HG03565 (cell line): ENCODE measurements around the gene ANO9.

Experiments
- ATAC-seq: cut with Tn5 transposase; IDR thresholded peaks from one replicate; pipeline ENCODE4 v1.9.1; 2021; ENCODE audit warnings: mild to moderate bottlenecking, moderate library complexity; ENCODE audit not compliant: unreplicated experiment

The ANO9 gene

GRCh38 chr11:453564-453963, 11.8 kb upstream of the ANO9 start:
- no peak for ATAC-seq

- no peak for ATAC-seq
Measured at GRCh38 chr11:452916-453527, 11.2 kb upstream of the ANO9 start.

- ATAC-seq, result no peak
Measured at GRCh38 chr11:452203-452744, 10.5 kb upstream of the ANO9 start.

- no peak for ATAC-seq
Measured at GRCh38 chr11:451738-452137, 9.9 kb upstream of the ANO9 start.

GRCh38 chr11:450809-451451, 9.1 kb upstream of the ANO9 start:
- peak; percentile 5 for ATAC-seq

GRCh38 chr11:449889-450808, 8.3 kb upstream of the ANO9 start, which contains the start of gene PTDSS2:
Gene PTDSS2 (plus strand): TSS chr11:450279. CDS start chr11:450456, 177 bp downstream.
- peak; percentile 52 for ATAC-seq

GRCh38 chr11:447923-448731, 6.3 kb upstream of the ANO9 start:
- peak; percentile 30 for ATAC-seq

GRCh38 chr11:446891-447290, 5.1 kb upstream of the ANO9 start:
- ATAC-seq, result no peak

GRCh38 chr11:445765-446588, 4.2 kb upstream of the ANO9 start:
- ATAC-seq, result no peak

GRCh38 chr11:444396-445144, 2.8 kb upstream of the ANO9 start:
- no peak for ATAC-seq

- no peak for ATAC-seq
Measured at GRCh38 chr11:443542-444199, 1.9 kb upstream of the ANO9 start.

- ATAC-seq, result no peak
Measured at GRCh38 chr11:442611-443081, 835 bp upstream of the ANO9 start.

GRCh38 chr11:441043-441417, 781 bp downstream of the ANO9 start:
- ATAC-seq, result no peak

GRCh38 chr11:440065-441042, 1.5 kb downstream of the ANO9 start:
- ATAC-seq, result no peak

GRCh38 chr11:439315-440064, 2.3 kb downstream of the ANO9 start:
- ATAC-seq, result no peak

- no peak for ATAC-seq
Measured at GRCh38 chr11:438101-438844, 3.5 kb downstream of the ANO9 start.
